ENCODE measurements around the gene FGF13.

FGF13 gene

DNA sequence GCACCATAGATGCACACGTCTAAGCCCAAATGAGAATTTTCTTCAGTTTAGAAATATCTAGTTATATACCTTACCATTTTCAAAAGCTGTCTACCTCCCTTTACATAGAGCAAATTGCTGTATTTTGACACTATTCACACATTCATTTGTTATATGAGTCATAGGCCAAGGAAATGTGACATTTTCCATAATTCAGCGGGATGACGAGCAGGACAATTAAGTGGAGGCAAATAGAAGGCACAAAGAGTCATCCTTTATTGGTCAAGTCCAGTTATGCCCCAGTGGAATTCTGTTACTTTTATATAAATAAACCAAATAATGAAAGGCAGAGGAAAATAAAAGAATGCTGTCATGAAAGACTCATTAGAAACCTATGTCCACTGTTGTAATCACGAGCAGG lies 27.9 kb downstream of the FGF13 start:
- Histone ChIP-seq H3K9ac (ENCODE audit: low read length) (no peak overlapping the region), H3K36me3 (ENCODE audit: insufficient read depth, low read length) (no peaks in the 10 kb centered on the region), H3K79me2 (ENCODE audit: insufficient read depth, low read length) (no peaks in the 10 kb centered on the region), H3K27me3 (ENCODE audit: insufficient read depth, low read length) (no peaks in the 10 kb centered on the region), H2AFZ (ENCODE audit: low read length) (no peak overlapping the region), H3K4me1 (ENCODE audit: insufficient read depth, low read length, severe bottlenecking) (no peaks in the 10 kb centered on the region), H3K4me3 (ENCODE audit: low read depth, low read length, poor library complexity, severe bottlenecking) (no peak overlapping the region), H3K4me2 (ENCODE audit: low read length) (no peak overlapping the region), H3F3A (ENCODE audit: insufficient read depth, low read length) (no peaks in the 10 kb centered on the region), H3K27ac (ENCODE audit: low read depth, low read length, poor library complexity, severe bottlenecking) (no peak overlapping the region), H3K9me3 (ENCODE audit: low read length) (no peaks in the 10 kb centered on the region), H3K9me2 (ENCODE audit: low read depth, low read length) (no peaks in the 10 kb centered on the region), H4K20me1 (ENCODE audit: insufficient read depth, low read length) (no peaks in the 10 kb centered on the region)
- TF ChIP-seq EZH2 (IDR thresholded peaks at IDR 0.05; ENCODE audit: borderline replicate concordance, low read length): no peak
- TF ChIP-seq, protein P1, sequence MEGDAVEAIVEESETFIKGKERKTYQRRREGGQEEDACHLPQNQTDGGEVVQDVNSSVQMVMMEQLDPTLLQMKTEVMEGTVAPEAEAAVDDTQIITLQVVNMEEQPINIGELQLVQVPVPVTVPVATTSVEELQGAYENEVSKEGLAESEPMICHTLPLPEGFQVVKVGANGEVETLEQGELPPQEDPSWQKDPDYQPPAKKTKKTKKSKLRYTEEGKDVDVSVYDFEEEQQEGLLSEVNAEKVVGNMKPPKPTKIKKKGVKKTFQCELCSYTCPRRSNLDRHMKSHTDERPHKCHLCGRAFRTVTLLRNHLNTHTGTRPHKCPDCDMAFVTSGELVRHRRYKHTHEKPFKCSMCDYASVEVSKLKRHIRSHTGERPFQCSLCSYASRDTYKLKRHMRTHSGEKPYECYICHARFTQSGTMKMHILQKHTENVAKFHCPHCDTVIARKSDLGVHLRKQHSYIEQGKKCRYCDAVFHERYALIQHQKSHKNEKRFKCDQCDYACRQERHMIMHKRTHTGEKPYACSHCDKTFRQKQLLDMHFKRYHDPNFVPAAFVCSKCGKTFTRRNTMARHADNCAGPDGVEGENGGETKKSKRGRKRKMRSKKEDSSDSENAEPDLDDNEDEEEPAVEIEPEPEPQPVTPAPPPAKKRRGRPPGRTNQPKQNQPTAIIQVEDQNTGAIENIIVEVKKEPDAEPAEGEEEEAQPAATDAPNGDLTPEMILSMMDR (IDR thresholded peaks at IDR 0.05; ENCODE audit: low read length): no peak

DNA sequence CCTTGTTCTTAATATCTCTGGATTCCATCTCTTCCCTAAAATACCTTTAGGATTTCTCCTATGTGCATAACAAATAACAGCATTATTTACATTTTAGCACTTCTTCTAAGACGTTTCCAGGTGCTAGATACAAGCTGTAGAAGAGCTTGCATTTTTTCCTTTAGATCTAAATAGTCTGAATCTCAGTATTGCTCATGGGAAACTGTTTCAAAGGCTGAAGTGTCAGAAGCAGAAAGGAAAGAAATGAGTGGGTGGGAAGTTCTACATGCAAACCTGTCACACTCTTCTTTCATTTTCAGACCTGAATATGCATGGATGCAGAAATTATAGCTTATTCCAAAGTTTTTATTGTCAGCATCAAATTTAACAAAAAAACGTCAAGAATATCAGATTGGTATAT lies 41.8 kb downstream of the FGF13 start:
- no peaks in the 10 kb centered on the region for H3K9me2 ChIP-seq (ENCODE audit: low read depth, low read length)
- H3K4me2 ChIP-seq (ENCODE audit: low read length): no peak overlapping the region
- H3F3A ChIP-seq (ENCODE audit: insufficient read depth, low read length): no peaks in the 10 kb centered on the region
- no peak overlapping the region for H3K27ac ChIP-seq (ENCODE audit: low read depth, low read length, poor library complexity, severe bottlenecking)
- no peak overlapping the region for H3K4me3 ChIP-seq (ENCODE audit: low read depth, low read length, poor library complexity, severe bottlenecking)
- H3K9ac ChIP-seq (ENCODE audit: low read length): no peak overlapping the region
- no peaks in the 10 kb centered on the region for H3K36me3 ChIP-seq (ENCODE audit: insufficient read depth, low read length)
- H3K4me1 ChIP-seq (ENCODE audit: insufficient read depth, low read length, severe bottlenecking): no peaks in the 10 kb centered on the region
- no peaks in the 10 kb centered on the region for H3K27me3 ChIP-seq (ENCODE audit: insufficient read depth, low read length)
- no peaks in the 10 kb centered on the region for H4K20me1 ChIP-seq (ENCODE audit: insufficient read depth, low read length)
- TF ChIP-seq, protein P1 (IDR thresholded peaks at IDR 0.05; ENCODE audit: low read length): no peak
- TF ChIP-seq EZH2 (IDR thresholded peaks at IDR 0.05; ENCODE audit: borderline replicate concordance, low read length): no peak
- no peaks in the 10 kb centered on the region for H3K79me2 ChIP-seq (ENCODE audit: insufficient read depth, low read length)
- H3K9me3 ChIP-seq (ENCODE audit: low read length): no peaks in the 10 kb centered on the region
- no peak overlapping the region for H2AFZ ChIP-seq (ENCODE audit: low read length)

DNA sequence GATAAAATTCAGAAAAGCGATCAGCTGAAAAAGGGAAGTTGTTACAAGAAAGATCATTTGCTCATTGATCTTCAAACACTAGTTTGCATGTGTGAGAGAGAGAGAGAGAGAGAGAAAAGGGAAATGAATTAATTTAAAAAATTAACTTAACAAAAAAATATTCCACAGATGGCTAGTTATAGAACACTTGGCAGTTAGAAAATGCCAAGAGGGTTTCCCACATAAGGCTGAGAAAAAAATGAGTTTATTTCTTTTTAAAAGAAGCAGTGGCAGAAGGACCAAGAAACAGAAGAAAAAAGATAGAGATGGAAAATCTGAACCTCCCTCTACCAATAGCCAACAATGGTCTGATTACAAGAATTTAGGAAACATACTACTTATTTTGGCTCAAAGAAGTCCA lies 47.1 kb downstream of the FGF13 start:
- no peak overlapping the region for H3K9ac ChIP-seq (ENCODE audit: low read length)
- no peaks in the 10 kb centered on the region for H3K79me2 ChIP-seq (ENCODE audit: insufficient read depth, low read length)
- H3K9me2 ChIP-seq (ENCODE audit: low read depth, low read length): no peaks in the 10 kb centered on the region
- H2AFZ ChIP-seq (ENCODE audit: low read length): no peak overlapping the region
- no peaks in the 10 kb centered on the region for H4K20me1 ChIP-seq (ENCODE audit: insufficient read depth, low read length)
- H3K4me3 ChIP-seq (ENCODE audit: low read depth, low read length, poor library complexity, severe bottlenecking): no peak overlapping the region
- H3F3A ChIP-seq (ENCODE audit: insufficient read depth, low read length): no peaks in the 10 kb centered on the region
- no peaks in the 10 kb centered on the region for H3K4me1 ChIP-seq (ENCODE audit: insufficient read depth, low read length, severe bottlenecking)
- H3K9me3 ChIP-seq (ENCODE audit: low read length): no peaks in the 10 kb centered on the region
- H3K4me2 ChIP-seq (ENCODE audit: low read length): no peak overlapping the region
- no peak overlapping the region for H3K27ac ChIP-seq (ENCODE audit: low read depth, low read length, poor library complexity, severe bottlenecking)
- TF ChIP-seq, protein P1 (IDR thresholded peaks at IDR 0.05; ENCODE audit: low read length): no peak
- TF ChIP-seq EZH2 (IDR thresholded peaks at IDR 0.05; ENCODE audit: borderline replicate concordance, low read length): no peak
- no peaks in the 10 kb centered on the region for H3K27me3 ChIP-seq (ENCODE audit: insufficient read depth, low read length)
- H3K36me3 ChIP-seq (ENCODE audit: insufficient read depth, low read length): no peaks in the 10 kb centered on the region

Measured in OCI-LY1 (cell line).